Testis (tissue), 2 donors: ENCODE results near the gene CCM2L.

Experiments
- POLR2A ChIP-seq: fragments of 450-650 bp; IDR thresholded peaks from one replicate; pipeline ENCODE4 v1.6.1; 2017; ENCODE audit warnings: antibody characterized with exemption, mild to moderate bottlenecking, moderate library complexity
- TF ChIP-seq, protein P1 (sequence below), 3 experiments: fragments of 450-650 bp in 2 of 3; fragments of 200-600 bp in 1 of 3; sonication (generic) in 1 of 3; IDR thresholded peaks; one replicate each; pipeline ENCODE4 v1.5.1; 2016 to 2019; ENCODE audit warnings: antibody characterized with exemption in 3 of 3, mild to moderate bottlenecking in 2 of 3, moderate library complexity in 1 of 3

DNA sequence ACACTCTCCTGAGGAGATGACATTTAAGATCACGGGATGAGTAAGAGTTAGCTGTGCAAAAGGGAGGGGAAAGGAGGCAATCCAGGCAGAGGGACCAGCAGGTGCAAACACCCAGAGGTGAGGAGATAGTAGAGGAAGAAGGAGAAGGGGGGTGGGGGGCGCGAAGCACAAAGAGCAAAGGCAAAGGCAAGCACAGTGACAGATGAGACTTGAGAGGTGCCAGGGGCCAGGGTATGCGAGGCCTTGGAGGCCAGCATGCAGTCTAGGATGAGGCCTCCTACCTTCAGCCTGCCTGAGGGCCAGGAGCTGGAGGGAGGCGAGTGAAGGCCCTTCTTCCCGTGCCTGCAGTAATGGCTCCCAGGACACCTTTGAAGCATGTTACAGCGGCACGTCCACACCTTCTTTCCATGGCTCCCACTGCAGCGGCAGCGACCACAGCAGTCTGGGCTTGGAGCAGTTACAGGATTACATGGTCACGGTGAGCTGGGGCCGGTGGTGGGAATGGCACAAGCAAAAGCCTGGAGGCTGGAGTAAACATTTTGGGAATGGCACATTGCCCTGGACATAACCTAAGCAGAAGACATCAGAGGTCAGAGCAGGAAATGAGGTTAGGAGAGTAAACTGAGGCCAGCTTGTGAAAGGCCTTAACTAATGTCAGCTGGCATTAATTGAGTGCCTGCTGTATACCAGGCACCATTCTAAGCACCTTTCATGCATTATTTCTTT, 18.6 kb downstream of the CCM2L start:
- TF ChIP-seq, protein P1, sequence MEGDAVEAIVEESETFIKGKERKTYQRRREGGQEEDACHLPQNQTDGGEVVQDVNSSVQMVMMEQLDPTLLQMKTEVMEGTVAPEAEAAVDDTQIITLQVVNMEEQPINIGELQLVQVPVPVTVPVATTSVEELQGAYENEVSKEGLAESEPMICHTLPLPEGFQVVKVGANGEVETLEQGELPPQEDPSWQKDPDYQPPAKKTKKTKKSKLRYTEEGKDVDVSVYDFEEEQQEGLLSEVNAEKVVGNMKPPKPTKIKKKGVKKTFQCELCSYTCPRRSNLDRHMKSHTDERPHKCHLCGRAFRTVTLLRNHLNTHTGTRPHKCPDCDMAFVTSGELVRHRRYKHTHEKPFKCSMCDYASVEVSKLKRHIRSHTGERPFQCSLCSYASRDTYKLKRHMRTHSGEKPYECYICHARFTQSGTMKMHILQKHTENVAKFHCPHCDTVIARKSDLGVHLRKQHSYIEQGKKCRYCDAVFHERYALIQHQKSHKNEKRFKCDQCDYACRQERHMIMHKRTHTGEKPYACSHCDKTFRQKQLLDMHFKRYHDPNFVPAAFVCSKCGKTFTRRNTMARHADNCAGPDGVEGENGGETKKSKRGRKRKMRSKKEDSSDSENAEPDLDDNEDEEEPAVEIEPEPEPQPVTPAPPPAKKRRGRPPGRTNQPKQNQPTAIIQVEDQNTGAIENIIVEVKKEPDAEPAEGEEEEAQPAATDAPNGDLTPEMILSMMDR (IDR thresholded peaks at IDR 0.05) = no peak
- no peak for TF ChIP-seq POLR2A
